Upper lobe of left lung (tissue), 4 donors: ENCODE results near the gene COX20.

ENCODE experiments used
- CTCF ChIP-seq, 6 experiments: fragments of 450-650 bp in 4 of 6; fragments of 200-600 bp in 2 of 6; sonication (generic) in 2 of 6; IDR thresholded peaks; one replicate each; pipeline ENCODE4 v1.5.1; 2016 to 2019; ENCODE audit warnings: antibody characterized with exemption in 6 of 6
- EP300 ChIP-seq, 4 donors: sonication (generic); formaldehyde crosslinking; IDR thresholded peaks; one replicate each; pipeline ENCODE4 v1.5.1; 2017; ENCODE audit warnings: antibody characterized with exemption in 4 of 4, control low read depth in 2 of 4
- POLR2A ChIP-seq, 4 donors: fragments of 450-650 bp; IDR thresholded peaks; one replicate each; pipeline ENCODE4 v1.5.1; 2016 to 2017; ENCODE audit warnings: antibody characterized with exemption in 4 of 4, mild to moderate bottlenecking in 2 of 4
- POLR2AphosphoS5 ChIP-seq, 2 donors: sonication (generic); formaldehyde crosslinking; IDR thresholded peaks; one replicate each; pipeline ENCODE4 v1.5.1; 2017; ENCODE audit warnings: antibody characterized with exemption in 2 of 2

GRCh38 chr1:244810221-244810620 lies 25.2 kb upstream of the COX20 start:
- TF ChIP-seq CTCF (IDR thresholded peaks at IDR 0.05) (no peak), EP300 (IDR thresholded peaks at IDR 0.05) (no peak), POLR2A (IDR thresholded peaks at IDR 0.05) (no peak), POLR2AphosphoS5 (IDR thresholded peaks at IDR 0.05) (no peak)
